ENCODE data around the gene NIPBL. TPM values are rescaled to one million over a fixed set of nuclear protein-coding genes. Genes with fewer than 3 reads are reported as not detected.

Gene NIPBL
- total and polyA plus RNA-seq, 5 donors from 2014 or later = 12.5 to 132 (median 17.4) TPM

- H3K9me3 ChIP-seq (ENCODE audit: control insufficient read depth in 2 of 2, low read length in 2 of 2) = no peaks in the 10 kb centered on the region
- ATAC-seq (ENCODE audit: low read depth in 2 of 2) (no peak), DNase-seq (no peak)
- H3K27me3 Mint-ChIP-seq = no peaks in the 10 kb centered on the region
- peaks cover 48 to 69% (median 53%) of the 10 kb centered on the region in 4 donors for H3K4me1 Mint-ChIP-seq
- peak overlapping the region in 1 of 3 donors; percentile 76 for H3K27ac Mint-ChIP-seq
- no peaks in the 10 kb centered on the region for H3K27me3 ChIP-seq (ENCODE audit: control insufficient read depth, insufficient read depth, low read length)
- no peak overlapping the region for H3K4me3 ChIP-seq (ENCODE audit: low read depth, low read length)
- H3K4me1 ChIP-seq (ENCODE audit: control insufficient read depth, insufficient read depth, low read length, poor library complexity, severe bottlenecking) = peaks cover 12% of the 10 kb centered on the region
- no peaks in the 10 kb centered on the region for H3K9me3 Mint-ChIP-seq
- peaks cover 6% of the 10 kb centered on the region for H3K36me3 Mint-ChIP-seq
- H3K36me3 ChIP-seq (ENCODE audit: control insufficient read depth, insufficient read depth, low read length) = peaks cover 12% of the 10 kb centered on the region
- peak overlapping the region in 1 of 4 donors; percentile 19 for H3K4me3 Mint-ChIP-seq
- H3K27ac ChIP-seq (ENCODE audit: insufficient read depth, low read length, poor library complexity, severe bottlenecking) = no peak overlapping the region
Measured at GRCh38 chr5:36950586-36951457, 74.3 kb downstream of the NIPBL start.

- Mint-ChIP-seq H3K27ac (peak overlapping the region in 1 of 3 donors; percentile 89), H3K9me3 (no peaks in the 10 kb centered on the region), H3K4me1 (peaks cover 38 to 51% (median 44%) of the 10 kb centered on the region in 4 donors), H3K36me3 (peaks cover 14% of the 10 kb centered on the region), H3K4me3 (no peak overlapping the region), H3K27me3 (no peaks in the 10 kb centered on the region)
- no peaks in the 10 kb centered on the region for H3K9me3 ChIP-seq (ENCODE audit: control insufficient read depth in 2 of 2, low read length in 2 of 2)
- H3K36me3 ChIP-seq (ENCODE audit: control insufficient read depth, insufficient read depth, low read length) = peaks cover 27% of the 10 kb centered on the region
- peaks cover 8% of the 10 kb centered on the region for H3K4me1 ChIP-seq (ENCODE audit: control insufficient read depth, insufficient read depth, low read length, poor library complexity, severe bottlenecking)
- DNase-seq (no peak), ATAC-seq (ENCODE audit: low read depth in 2 of 2) (no peak)
- no peak overlapping the region for H3K4me3 ChIP-seq (ENCODE audit: low read depth, low read length)
- no peaks in the 10 kb centered on the region for H3K27me3 ChIP-seq (ENCODE audit: control insufficient read depth, insufficient read depth, low read length)
- no peak overlapping the region for H3K27ac ChIP-seq (ENCODE audit: insufficient read depth, low read length, poor library complexity, severe bottlenecking)
Measured at GRCh38 chr5:36953043-36953442, 76.5 kb downstream of the NIPBL start.

GRCh38 chr5:36957953-36958537 lies 81.5 kb downstream of the NIPBL start:
- no peaks in the 10 kb centered on the region for H3K9me3 Mint-ChIP-seq
- H3K4me1 Mint-ChIP-seq = peaks cover 12 to 19% (median 15%) of the 10 kb centered on the region in 4 donors
- ATAC-seq (ENCODE audit: low read depth in 2 of 2) = no peak
- Histone ChIP-seq H3K27me3 (ENCODE audit: control insufficient read depth, insufficient read depth, low read length) (no peaks in the 10 kb centered on the region), H3K4me3 (ENCODE audit: low read depth, low read length) (no peak overlapping the region), H3K27ac (ENCODE audit: insufficient read depth, low read length, poor library complexity, severe bottlenecking) (no peak overlapping the region), H3K4me1 (ENCODE audit: control insufficient read depth, insufficient read depth, low read length, poor library complexity, severe bottlenecking) (no peaks in the 10 kb centered on the region), H3K9me3 (ENCODE audit: control insufficient read depth in 2 of 2, low read length in 2 of 2) (no peaks in the 10 kb centered on the region), H3K36me3 (ENCODE audit: control insufficient read depth, insufficient read depth, low read length) (peaks cover 65% of the 10 kb centered on the region)
- peaks cover 30% of the 10 kb centered on the region for H3K36me3 Mint-ChIP-seq
- H3K27ac Mint-ChIP-seq = no peak overlapping the region
- no peak for DNase-seq
- no peaks in the 10 kb centered on the region for H3K27me3 Mint-ChIP-seq
- H3K4me3 Mint-ChIP-seq = no peak overlapping the region

- DNase-seq (no peak), ATAC-seq (ENCODE audit: low read depth in 2 of 2) (no peak)
- Mint-ChIP-seq H3K27ac (no peak overlapping the region), H3K4me1 (peaks cover 9 to 14% (median 12%) of the 10 kb centered on the region in 4 donors), H3K9me3 (no peaks in the 10 kb centered on the region), H3K27me3 (no peaks in the 10 kb centered on the region), H3K36me3 (peaks cover 30% of the 10 kb centered on the region), H3K4me3 (no peak overlapping the region)
- Histone ChIP-seq H3K4me1 (ENCODE audit: control insufficient read depth, insufficient read depth, low read length, poor library complexity, severe bottlenecking) (no peaks in the 10 kb centered on the region), H3K27me3 (ENCODE audit: control insufficient read depth, insufficient read depth, low read length) (no peaks in the 10 kb centered on the region), H3K9me3 (ENCODE audit: control insufficient read depth in 2 of 2, low read length in 2 of 2) (no peaks in the 10 kb centered on the region), H3K27ac (ENCODE audit: insufficient read depth, low read length, poor library complexity, severe bottlenecking) (no peak overlapping the region), H3K4me3 (ENCODE audit: low read depth, low read length) (no peak overlapping the region), H3K36me3 (ENCODE audit: control insufficient read depth, insufficient read depth, low read length) (peaks cover 71% of the 10 kb centered on the region)
Measured at GRCh38 chr5:36958612-36959011, 82.0 kb downstream of the NIPBL start.

GRCh38 chr5:36965179-36965578 lies 88.6 kb downstream of the NIPBL start:
- ATAC-seq (ENCODE audit: low read depth in 2 of 2) = no peak
- H3K27me3 Mint-ChIP-seq = no peaks in the 10 kb centered on the region
- H3K36me3 Mint-ChIP-seq = peaks cover 32% of the 10 kb centered on the region

GRCh38 chr5:36969700-36970395 lies 93.3 kb downstream of the NIPBL start:
- ATAC-seq (ENCODE audit: low read depth in 2 of 2) (no peak), DNase-seq (no peak)
- Histone ChIP-seq H3K27ac (ENCODE audit: insufficient read depth, low read length, poor library complexity, severe bottlenecking) (no peak overlapping the region), H3K27me3 (ENCODE audit: control insufficient read depth, insufficient read depth, low read length) (no peaks in the 10 kb centered on the region), H3K4me3 (ENCODE audit: low read depth, low read length) (no peak overlapping the region), H3K4me1 (ENCODE audit: control insufficient read depth, insufficient read depth, low read length, poor library complexity, severe bottlenecking) (no peaks in the 10 kb centered on the region), H3K36me3 (ENCODE audit: control insufficient read depth, insufficient read depth, low read length) (peaks cover 67% of the 10 kb centered on the region), H3K9me3 (ENCODE audit: control insufficient read depth in 2 of 2, low read length in 2 of 2) (no peaks in the 10 kb centered on the region)
- Mint-ChIP-seq H3K4me1 (peaks cover 0 to 13% (median 9%) of the 10 kb centered on the region in 4 donors), H3K9me3 (peaks cover 0 to 1% (median 0%) of the 10 kb centered on the region in 7 donors), H3K27me3 (no peaks in the 10 kb centered on the region), H3K36me3 (peaks cover 33% of the 10 kb centered on the region), H3K4me3 (no peak overlapping the region), H3K27ac (peak overlapping the region in 2 of 3 donors; percentile 23 to 38)

More at GRCh38 chr5:36965179-36965578, 88.6 kb downstream of the NIPBL start:
- Histone ChIP-seq H3K27me3 (ENCODE audit: control insufficient read depth, insufficient read depth, low read length) (no peaks in the 10 kb centered on the region), H3K36me3 (ENCODE audit: control insufficient read depth, insufficient read depth, low read length) (peaks cover 71% of the 10 kb centered on the region), H3K9me3 (ENCODE audit: control insufficient read depth in 2 of 2, low read length in 2 of 2) (no peaks in the 10 kb centered on the region), H3K4me1 (ENCODE audit: control insufficient read depth, insufficient read depth, low read length, poor library complexity, severe bottlenecking) (no peaks in the 10 kb centered on the region), H3K4me3 (ENCODE audit: low read depth, low read length) (no peak overlapping the region), H3K27ac (ENCODE audit: insufficient read depth, low read length, poor library complexity, severe bottlenecking) (no peak overlapping the region)
- Mint-ChIP-seq H3K9me3 (peaks cover 0 to 8% (median 0%) of the 10 kb centered on the region in 7 donors), H3K4me3 (no peak overlapping the region), H3K4me1 (peaks cover 0 to 8% (median 3%) of the 10 kb centered on the region in 4 donors), H3K27ac (peak overlapping the region in 1 of 3 donors; percentile 13)
- no peak for DNase-seq

GRCh38 chr5:36978196-36978595 lies 101.6 kb downstream of the NIPBL start:
- H3K36me3 ChIP-seq (ENCODE audit: control insufficient read depth, insufficient read depth, low read length) = peaks cover 61% of the 10 kb centered on the region
- H3K9me3 ChIP-seq (ENCODE audit: control insufficient read depth in 2 of 2, low read length in 2 of 2) = peaks cover 3 to 10% of the 10 kb centered on the region in 2 experiments
- Mint-ChIP-seq H3K9me3 (peaks cover 0 to 23% (median 4%) of the 10 kb centered on the region in 7 donors), H3K27ac (no peak overlapping the region), H3K4me3 (no peak overlapping the region), H3K4me1 (peaks cover 39 to 56% (median 49%) of the 10 kb centered on the region in 4 donors), H3K36me3 (peaks cover 60% of the 10 kb centered on the region), H3K27me3 (no peaks in the 10 kb centered on the region)
- no peak overlapping the region for H3K4me3 ChIP-seq (ENCODE audit: low read depth, low read length)
- DNase-seq (no peak), ATAC-seq (ENCODE audit: low read depth in 2 of 2) (no peak)
- H3K4me1 ChIP-seq (ENCODE audit: control insufficient read depth, insufficient read depth, low read length, poor library complexity, severe bottlenecking) = no peaks in the 10 kb centered on the region
- H3K27ac ChIP-seq (ENCODE audit: insufficient read depth, low read length, poor library complexity, severe bottlenecking) = no peak overlapping the region
- no peaks in the 10 kb centered on the region for H3K27me3 ChIP-seq (ENCODE audit: control insufficient read depth, insufficient read depth, low read length)
